ENCODE data around the gene NHLRC1. TPM values are rescaled to one million over a fixed set of nuclear protein-coding genes. Genes with fewer than 3 reads are reported as not detected.

Gene NHLRC1
- total and polyA plus RNA-seq, 9 of the 15 experiments (the other 6 are each of a cell fraction or from before 2014, with no cell fraction given) = not detected

- Histone ChIP-seq H3K27me3 (ENCODE audit: control insufficient read depth in 2 of 2, insufficient read depth in 2 of 2, low read length in 2 of 2) (no peaks in the 10 kb centered on the region), H3K9me3 (replicated peaks; ENCODE audit: control insufficient read depth, insufficient read depth, low read depth, low read length) (no peaks in the 10 kb centered on the region), H3K36me3 (ENCODE audit: control insufficient read depth, insufficient read depth, low read length) (peaks cover 82% of the 10 kb centered on the region), H3K9ac (ENCODE audit: insufficient read depth in 1 of 2, low read depth in 2 of 2, low read length in 2 of 2) (no peak overlapping the region), H3K4me3 (no peak overlapping the region), H3K9me1 (ENCODE audit: control insufficient read depth, insufficient read depth, low read length) (no peaks in the 10 kb centered on the region), H4K20me1 (replicated peaks; ENCODE audit: control insufficient read depth, insufficient read depth, low read length) (no peaks in the 10 kb centered on the region), H3K4me1 (replicated peaks in 1 of 2; ENCODE audit: control insufficient read depth in 2 of 2, insufficient read depth in 2 of 2, low read length in 2 of 2) (no peaks in the 10 kb centered on the region), H3K4me2 (ENCODE audit: insufficient read depth, low read length) (no peak overlapping the region), H3K79me2 (ENCODE audit: control insufficient read depth, insufficient read depth, low read length) (no peaks in the 10 kb centered on the region), H2AFZ (ENCODE audit: low read depth, low read length) (no peak overlapping the region), H3K27ac (ENCODE audit: extremely low read depth, low read depth, low read length) (no peak overlapping the region)
- FAIRE-seq (no peak), ATAC-seq (peak; percentile 59), DNase-seq (ENCODE audit: extremely low read depth in 1 of 4, low spot score in 3 of 4) (no peak)
- TF ChIP-seq RBM34 (IDR thresholded peaks at IDR 0.05; ENCODE audit: borderline replicate concordance, insufficient read depth, low read length) (no peak), KLF1 (tag; IDR thresholded peaks at IDR 0.05) (no peak), SNAPC5 (CRISPR knock-in tag; IDR thresholded peaks at IDR 0.05) (no peak), HDAC2 (IDR thresholded peaks at IDR 0.05) (no peak), EP400 (IDR thresholded peaks at IDR 0.05) (no peak), PTTG1 (tag; IDR thresholded peaks at IDR 0.05; ENCODE audit: low read depth) (no peak), U2AF1 (optimal IDR thresholded peaks at IDR 0.05; ENCODE audit: low read depth, low read length) (no peak), ZBTB9 (CRISPR knock-in tag; IDR thresholded peaks at IDR 0.05) (no peak), HNRNPH1 (optimal IDR thresholded peaks at IDR 0.05; ENCODE audit: low read depth, low read length) (no peak), TCF7L2 (IDR thresholded peaks at IDR 0.05; ENCODE audit: low read depth, low read length) (no peak), SP1 (CRISPR knock-in tag; IDR thresholded peaks at IDR 0.05) (no peak), TRIM24 (IDR thresholded peaks at IDR 0.05) (no peak), ZNF717 (CRISPR knock-in tag; IDR thresholded peaks at IDR 0.05) (no peak), TEAD2 (tag; IDR thresholded peaks at IDR 0.05) (no peak), SRSF1 (IDR thresholded peaks at IDR 0.05; ENCODE audit: low read depth, low read length) (no peak), SAFB (IDR thresholded peaks at IDR 0.05; ENCODE audit: borderline replicate concordance, low read depth, low read length) (no peak), PKNOX1 (IDR thresholded peaks at IDR 0.05) (no peak), DACH1 (IDR thresholded peaks at IDR 0.05; ENCODE audit: partially characterized antibody) (no peak)
- BruUV-seq (replicated peaks) = no TSS peak
- 69% methylated on average over 13 of the region's 13 CpGs for WGBS (ENCODE audit: insufficient coverage, low coverage, missing lambda C conversion rate)
- CTCF ChIA-PET (ENCODE audit: low intra/inter-chr PET ratio) = no interaction called here
- POLR2A ChIA-PET = interaction anchor here (0.7 to 1.6 kb wide), 4 partner anchors 8 to 132 kb away, joined by 3 to 6 read pairs (median 3); no protein-coding TSS in a partner anchor
- in situ Hi-C loops (cut with MboI) = no loop called here
- intact Hi-C loops (cut with micrococcal nuclease) = no loop called here
Measured at GRCh38 chr6:18141805-18142590, 19.5 kb upstream of the NHLRC1 start.

All from K562 (cell line).